COLO829 (cell line): ENCODE data around the gene AKAP6.

Source experiments
- DNase-seq: peaks from one replicate; pipeline ENCODE4 v3.0.0; 2012; ENCODE audit warnings: low spot score

Gene AKAP6

DNA sequence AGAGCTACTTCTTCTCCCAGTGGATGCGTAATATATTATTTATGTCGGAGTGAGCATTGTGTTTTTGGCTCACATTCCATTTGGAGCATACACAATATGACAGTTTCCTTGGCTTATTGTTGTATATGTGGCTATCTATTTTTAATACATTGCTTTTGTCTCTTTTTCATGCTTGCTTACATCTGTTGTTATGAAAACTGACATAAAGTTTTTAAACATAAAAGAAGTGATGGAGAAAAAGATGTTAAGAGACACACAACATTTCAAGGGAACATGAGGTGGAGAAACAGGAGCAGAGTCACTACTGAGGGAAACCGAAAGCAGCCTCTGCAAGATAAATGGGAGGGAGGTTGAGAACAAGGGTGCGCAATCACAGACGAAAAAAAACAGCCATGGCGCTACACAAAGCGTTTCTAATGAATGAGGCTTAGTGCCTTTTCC lies 381.2 kb downstream of the AKAP6 start:
- DNase-seq, result no peak

DNA sequence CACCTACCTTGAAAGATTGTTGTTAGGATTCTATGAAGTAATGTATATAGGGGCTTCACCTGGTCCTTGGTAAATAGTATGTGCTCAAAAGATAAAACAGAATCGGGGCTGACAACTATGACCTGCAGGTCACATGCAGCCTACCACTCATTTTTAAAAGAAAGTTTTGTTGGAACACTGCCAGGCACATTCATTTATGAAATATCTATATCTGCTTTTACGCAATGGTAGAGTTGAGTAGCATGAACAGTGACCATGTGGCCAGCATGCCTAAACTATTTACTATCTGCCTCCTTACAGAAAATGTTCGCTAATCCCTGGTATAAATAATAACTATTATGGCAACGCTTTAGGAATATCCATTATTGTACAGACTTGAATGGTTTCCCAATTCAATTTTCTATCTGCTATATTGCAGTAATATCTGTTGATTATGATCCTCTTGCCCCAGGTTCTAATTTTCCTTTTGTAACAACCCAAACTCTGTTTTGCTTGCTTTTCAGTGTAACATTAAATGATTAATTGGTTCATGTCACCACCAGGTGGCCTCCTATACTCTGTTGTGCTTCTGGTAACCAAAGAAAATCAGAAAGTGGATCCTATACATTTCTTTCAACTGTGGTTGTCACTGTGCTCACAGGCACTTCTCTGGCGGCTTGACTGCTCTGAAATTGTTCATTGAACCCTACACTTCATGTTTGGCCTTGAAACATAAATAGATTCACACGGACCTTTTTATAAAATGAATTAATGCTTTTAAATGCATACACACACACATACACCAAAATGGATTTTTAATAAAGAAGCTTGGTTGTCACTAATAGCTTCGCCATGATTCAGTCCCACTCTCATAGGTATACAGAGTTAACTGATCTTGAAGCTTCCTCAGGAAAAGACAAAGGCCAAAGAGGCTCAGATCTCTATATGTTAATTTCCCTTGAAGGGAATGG lies 381.9 kb downstream of the AKAP6 start:
- peak; percentile 77 for DNase-seq

DNA sequence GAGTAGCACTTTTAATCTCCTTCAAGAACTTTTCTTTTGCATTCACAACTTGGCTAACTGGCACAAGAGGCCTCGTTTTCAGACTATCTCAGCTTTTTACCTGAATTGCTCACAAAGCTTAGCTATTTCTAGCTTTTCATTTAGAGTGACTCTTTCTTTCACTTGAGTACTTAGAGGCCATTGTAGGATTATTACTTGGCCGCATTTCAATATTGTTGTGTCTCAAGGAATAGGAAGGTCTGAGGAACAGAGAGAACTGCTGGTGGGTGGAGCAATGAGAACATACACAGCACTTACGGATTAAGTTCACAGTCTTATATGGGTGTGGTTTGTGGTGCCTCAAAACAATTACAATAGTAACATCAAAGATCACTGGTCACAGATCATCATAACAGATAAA lies 384.8 kb downstream of the AKAP6 start:
- no peak for DNase-seq

DNA sequence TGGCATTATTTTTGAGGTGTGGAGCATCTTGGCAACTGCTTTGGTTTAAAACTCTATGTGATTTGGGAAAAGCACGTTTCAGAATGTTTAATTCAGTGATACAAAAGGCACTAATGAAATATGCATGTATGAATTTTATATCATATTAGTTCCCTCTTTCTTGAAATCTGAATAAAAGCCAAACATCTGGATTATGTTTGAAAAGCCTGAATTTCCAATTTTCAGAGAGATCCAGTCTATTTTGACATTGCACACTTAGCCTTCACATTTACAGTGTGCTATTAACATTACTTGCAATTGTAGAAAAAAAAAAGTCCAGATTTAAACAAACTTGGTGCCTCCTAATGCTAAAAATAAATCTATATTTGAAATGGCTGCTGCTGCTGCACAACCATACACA lies 390.5 kb downstream of the AKAP6 start:
- no peak for DNase-seq

DNA sequence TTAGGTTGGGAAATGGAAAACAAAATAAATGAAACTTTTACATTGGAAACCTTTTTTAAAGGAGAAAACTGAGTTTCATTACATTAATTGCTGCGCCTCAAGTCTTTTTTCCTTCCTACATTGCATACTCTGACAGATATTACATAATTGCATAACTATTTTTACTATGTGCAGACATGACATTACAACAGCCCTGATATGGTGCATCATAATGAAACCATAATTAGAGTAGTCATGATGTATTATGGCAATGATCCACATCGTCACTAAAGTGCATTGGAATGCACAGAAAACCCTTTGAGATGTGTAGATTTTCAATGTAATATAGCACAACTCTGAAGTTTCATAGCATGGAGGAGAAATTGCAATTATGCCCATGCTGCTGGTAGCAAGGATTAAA lies 391.8 kb downstream of the AKAP6 start:
- no peak for DNase-seq

DNA sequence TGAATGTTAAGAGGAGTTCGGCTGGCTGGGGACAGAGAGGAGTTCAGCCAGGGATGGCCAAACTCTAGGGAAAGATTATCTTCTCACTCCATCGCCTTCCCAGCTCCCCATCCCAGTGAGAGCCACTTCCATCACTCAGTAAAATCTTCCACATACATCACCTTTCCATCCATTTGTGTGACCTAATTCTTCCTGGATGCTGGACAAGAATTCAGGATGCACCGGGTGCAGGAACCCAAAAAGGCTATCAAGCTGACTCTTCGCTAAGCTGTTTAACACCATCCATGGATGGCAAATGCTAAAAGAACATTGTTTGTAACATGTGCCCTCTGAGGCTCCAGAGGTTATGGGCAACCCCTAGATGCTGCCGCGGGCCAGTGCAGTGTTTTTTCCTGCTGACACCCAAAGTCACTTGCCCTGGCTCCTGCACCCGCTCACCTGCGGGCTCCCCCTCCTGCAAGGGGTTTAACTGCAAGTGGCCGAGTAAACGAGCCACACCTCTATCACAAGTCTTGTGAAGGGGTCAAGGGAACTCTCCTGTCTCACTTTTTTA lies 393.6 kb downstream of the AKAP6 start:
- DNase-seq, result no peak

DNA sequence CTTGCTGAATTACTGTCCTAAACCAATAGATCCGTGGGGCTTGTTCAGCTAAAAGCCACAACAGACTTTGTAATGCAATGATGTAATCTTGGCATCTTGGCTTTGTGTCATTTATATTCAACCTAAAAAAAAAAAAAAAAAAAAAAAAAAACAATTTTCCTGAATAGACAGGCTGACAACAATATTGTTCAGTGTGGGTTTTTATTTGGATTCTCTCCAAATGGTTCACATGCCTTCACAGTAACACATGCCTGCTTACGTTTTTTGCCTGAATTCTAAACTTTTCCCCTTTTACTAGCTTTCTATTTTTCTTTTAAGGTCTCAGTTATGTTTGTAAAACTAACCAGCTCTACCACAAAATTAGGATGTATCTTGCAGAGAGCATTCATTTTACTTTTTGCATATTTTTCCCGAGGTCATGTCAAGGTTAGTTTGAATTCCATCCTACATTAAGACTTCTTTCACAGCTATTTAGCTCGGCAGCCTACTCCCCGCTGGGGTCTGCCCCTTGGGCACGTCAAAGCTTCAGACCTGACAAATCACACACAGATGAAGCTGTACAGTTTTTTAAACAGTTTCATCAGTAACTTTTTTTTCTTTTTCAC lies 395.9 kb downstream of the AKAP6 start:
- DNase-seq, result peak; percentile 85

DNA sequence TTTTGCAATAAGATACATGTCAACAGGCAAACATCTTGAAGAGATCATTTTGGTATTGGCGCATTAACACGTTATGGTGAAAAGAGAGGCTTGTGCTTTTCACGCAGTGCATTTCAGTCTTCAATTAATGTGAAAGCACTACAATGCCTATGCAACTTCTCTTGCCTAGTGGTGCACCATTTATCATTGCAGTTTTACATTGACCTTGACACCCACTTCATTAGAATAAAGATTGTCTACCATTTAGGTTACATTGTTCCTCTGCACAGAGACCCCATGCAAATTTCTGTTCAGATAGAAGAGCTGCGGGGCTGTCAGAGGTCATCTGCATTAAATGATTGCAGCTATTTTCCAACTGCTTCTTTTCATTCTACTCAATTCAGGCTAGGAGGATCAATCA lies 397.4 kb downstream of the AKAP6 start:
- DNase-seq, result no peak

DNA sequence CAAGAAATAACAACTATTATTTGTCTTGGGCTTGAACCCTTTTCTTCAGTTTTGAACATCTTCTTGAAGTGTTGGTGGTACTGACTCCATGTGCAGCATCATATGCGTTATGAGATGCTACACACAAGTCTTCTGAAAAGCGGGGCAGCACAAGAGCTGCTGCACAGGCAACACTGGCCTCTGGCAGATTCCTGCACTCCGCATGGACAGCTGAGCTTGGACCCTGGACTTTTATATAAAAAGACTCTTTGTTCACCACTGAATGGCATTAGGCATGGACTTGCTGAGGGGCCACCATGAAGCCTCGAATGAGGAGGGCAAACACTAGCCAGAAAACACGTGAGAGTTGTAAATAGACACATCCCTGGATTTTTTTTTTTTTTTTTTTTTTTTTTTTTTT lies 398.7 kb downstream of the AKAP6 start:
- peak; percentile 37 for DNase-seq

DNA sequence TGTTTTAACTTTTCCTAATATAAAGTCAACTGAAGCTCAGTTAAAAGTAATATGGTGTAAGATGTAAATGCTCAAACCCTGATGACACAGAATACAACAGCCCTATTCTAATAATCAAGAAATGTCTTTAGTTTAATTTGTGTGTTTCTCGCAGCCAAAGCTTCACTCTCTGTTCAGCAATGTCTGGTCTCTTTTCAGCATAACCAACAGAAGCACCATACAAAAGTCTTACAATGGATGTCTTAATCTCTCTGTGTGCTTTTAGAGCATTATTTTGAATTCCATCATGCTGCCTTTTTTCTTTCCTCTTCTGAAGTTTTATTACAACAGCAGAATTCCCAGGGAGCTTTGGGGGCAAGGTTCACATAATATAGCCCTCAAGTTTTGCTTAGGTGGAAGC lies 399.4 kb downstream of the AKAP6 start:
- no peak for DNase-seq

DNA sequence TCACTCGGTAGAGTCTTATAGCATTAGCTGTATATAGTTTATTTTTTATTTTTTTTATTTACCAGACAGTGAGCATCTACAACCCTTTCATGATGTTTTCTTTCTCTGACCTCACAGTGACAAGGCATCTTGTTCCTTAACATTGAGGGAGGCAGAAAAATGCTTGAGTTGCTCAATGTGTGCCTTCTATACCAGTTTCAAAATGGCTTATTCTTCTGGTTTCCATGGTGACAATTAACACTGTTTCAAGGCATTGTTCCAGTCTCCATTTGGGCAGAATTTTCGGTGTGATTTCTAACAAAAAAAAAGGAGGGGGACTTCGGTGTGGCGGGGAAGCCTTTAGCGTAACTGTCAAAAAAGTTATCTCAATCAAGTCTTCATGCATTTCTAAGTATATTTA lies 399.9 kb downstream of the AKAP6 start:
- no peak for DNase-seq

DNA sequence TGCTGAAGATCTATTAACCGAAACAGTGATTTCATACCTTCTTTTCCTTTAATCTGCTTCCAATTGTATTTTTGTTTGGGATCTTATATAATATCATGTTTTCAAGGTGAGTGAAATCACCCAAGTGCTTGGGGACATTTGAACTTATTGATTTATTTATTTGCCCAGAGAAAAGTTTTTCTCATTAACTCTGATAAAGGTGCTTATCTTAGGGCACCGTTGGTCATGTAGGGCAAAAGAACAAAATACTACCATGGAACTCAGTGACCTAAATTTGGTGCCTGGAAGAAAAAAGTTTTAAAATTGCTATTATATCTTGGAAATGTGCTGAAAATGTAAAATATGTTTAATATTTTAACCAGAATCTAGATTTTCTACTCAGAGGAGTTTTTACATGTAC lies 402.2 kb downstream of the AKAP6 start:
- DNase-seq, result no peak

DNA sequence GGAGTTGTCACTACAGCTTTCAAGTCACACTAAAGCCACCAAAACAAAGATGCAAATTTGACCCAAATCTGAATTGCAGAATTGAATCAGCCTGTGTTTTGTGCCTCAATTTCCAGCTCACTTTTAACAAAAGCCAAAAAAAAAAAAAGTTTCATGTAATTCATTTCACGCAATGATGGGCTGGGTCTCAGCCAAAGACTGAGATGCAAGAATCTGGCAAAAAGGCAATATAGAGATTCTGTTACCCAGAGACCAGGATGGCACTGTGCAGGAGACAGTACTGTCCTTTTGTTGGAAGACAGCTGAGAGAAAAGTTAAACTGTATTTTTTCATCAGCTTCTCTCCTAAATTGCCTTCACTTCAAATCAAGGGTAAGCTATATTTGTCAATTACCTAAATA lies 403.9 kb downstream of the AKAP6 start:
- no peak for DNase-seq

DNA sequence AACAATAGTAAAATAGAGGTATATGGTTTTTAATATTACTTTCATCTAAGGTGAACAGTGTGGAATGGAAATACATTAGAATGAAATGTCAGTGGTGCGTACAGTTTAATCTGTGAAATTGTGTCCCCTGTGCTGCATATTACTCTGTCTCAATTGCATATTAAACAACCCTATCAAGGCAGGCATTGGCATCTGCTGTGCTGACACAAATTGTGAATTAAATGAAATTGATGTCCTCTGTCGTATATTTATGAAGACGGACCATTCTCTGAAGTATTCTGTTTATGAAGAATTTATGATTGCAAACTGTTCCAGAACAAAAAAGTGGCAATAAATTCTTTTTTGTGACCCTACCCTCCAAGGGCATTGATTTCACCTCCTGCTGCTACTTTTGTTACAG lies 405.2 kb downstream of the AKAP6 start:
- no peak for DNase-seq

DNA sequence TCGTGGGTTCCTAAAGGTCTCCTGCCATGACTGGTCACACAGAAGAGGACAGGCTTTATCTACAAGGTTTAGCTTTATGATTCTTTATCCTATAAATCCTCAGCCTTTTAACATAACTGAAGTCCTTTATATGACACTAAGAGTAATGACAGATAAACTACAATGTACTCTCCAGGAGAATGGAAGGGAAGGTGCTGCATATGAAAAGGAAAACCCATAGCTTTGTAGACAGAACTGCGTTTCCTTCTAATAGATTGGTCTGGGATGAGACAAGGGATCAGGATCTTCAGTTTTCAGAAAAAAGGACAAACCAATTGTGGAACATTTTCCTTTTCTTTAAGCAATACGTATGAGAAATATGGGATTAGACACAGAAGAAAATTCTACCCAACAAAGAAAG lies 408.5 kb downstream of the AKAP6 start:
- no peak for DNase-seq

DNA sequence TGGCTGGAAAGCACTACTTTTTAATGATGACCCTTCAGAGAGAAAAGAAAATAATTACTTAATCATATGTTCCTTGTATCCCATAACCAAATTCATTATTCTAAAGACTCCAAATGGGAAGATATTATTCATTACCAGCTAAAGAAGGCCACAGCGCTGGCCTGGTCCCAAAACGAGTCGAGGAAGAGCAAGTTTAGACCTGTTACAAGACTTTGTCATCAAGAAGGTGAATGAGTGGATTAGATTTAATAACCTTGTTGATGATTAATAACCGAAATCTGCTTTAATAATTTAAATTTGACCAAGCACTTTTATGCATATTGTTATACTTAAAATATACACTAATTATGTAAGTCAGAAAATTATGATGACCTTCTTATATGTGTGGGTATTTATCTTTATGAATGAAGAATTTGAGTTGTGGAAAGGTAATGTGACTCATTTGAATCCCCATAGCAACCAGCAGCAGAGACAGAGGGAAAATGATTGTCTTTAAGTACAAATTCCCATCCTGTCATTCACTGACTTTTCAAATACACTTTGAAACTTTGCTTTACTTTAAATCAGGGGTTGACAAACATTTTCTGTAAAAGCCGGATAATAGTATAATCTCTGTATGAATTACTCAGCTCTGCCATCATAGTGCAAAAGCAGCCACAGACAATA lies 409.2 kb downstream of the AKAP6 start:
- no peak for DNase-seq

DNA sequence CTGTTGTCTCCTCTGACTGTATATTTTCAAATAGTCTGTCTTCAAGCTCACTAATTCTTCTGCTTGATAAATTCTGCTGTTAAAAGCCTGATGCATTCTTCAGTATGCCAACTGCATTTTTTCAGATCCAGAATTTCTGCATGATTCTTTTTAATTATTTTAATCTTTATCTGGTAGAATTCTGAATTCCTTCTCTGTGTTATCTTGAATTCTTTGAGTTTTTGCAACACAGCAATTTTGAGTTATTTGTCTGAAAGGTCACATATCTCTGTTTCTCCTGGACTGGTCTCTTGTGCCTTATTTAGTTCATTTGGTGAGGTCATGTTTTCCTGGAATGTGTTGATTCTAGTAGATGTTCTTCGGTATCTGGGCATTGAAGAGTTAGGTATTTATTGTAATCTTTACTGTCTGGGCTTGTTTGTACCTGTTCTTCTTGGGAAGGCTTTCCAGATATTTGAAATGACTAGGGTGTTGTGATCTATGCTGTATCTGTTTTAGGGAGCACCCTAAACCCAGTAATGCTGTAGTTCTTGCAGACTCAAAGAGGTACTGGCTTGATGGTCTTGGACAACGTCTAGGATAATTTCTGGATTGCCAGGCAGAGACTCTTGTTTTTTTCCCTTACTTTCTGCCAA lies 415.8 kb downstream of the AKAP6 start:
- no peak for DNase-seq

DNA sequence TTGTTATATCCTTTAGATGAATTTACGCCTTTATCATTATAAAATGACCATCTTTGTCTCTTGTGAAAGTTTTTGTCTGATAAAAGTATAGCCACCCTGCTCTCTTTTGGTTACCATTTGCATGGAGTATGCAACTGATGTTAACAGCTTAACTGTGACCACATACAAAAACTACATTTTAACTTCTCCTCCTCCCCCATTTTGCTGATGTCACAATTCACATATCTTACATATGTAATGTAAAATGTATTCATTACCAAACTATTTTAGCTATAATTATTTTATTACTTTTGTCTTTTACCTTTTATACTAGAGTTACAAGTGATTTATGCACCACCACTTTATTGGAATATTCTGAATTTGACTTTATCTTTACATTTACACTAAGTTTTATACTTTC lies 425.1 kb downstream of the AKAP6 start:
- DNase-seq, result no peak

DNA sequence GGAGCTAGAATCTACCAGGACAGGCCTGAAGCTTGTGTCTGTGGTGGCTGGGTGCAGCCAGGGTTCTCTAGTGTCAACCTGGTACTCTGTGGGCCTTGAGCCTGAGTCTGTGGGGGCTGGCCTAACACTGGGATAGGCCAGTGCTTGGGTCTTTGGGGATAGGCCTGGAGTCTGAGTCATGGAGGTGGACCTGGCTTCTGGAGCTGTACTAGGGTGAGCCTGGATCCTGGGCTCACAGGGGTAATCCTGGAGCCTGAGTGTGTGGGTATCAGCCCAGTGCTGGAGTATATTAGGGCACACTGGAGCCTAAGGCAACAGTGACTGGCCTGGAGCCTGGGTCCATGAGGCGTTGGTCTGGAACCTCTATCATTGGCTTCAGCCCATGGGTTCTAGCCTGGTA lies 427.1 kb downstream of the AKAP6 start:
- no peak for DNase-seq

DNA sequence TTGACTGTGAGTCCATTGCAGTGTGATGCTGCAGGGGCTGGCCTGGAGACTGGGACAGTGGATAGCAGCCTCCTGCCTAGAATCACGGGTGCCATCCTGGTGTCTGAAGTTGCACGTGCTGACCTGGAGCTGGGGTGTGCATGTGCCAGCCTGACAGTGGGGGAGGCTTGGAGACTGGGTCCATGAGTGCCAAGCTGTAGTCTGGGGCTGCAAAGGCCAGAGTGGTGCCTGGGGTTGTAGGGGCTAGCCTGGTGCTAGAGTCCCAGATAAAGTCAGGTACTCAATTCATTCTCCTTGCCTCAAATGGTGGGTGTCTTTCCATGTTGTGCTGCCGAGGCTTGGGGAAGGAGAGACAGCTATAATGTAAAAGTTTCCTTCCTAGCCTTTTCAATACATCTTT lies 427.7 kb downstream of the AKAP6 start:
- DNase-seq, result no peak

DNA sequence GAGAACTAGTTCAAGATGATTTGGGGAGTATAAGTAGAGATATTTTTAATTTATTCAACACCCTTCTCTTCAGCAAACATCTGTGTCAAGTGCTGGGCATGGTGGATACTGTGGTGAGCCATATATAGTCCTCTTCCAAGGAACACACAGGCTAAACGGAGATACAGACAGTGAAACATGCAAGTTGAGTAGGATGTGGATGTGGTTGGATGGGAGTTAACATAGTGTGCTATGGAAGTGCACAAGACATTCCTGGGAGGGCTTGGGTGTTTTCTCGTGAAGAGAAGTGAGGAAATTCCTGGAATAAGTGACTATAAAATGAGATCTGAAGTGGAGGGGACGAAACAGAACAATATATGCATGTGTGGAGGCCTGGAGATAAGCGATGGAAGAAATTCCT lies 428.5 kb downstream of the AKAP6 start:
- DNase-seq, result no peak

DNA sequence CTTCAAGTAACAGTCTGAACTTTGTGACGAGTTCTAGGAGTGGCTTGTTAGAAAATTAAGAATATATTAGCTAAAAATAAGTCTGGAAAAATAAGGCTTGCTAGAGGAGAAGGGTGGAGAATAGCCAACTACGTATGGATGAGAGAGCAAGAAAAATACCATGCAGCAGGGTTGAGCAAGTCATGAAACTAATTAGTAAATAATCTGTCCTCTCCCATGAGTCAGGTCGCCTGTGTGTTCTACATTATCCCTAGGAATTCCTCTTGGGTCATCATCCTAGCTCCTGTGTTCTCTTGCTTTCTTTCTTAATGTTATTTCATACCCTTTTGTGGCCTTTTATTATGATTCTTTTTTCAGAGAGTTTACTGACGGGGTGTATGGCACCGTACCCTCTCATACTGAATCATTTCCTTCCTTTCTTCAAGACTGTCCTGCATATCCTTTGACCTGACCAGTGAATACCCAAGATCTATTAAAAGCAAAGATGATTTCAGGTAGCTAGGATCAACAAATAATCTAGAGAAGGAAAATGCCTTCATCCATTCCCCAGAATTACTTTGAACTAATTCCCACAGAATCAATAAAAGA lies 432.4 kb downstream of the AKAP6 start:
- no peak for DNase-seq
